GM19395 (cell line): Measurements from ENCODE around the gene RHBG.

ENCODE experiments used
- ATAC-seq: cut with Tn5 transposase; IDR thresholded peaks from one replicate; pipeline ENCODE4 v1.9.1; 2021; ENCODE audit warnings: mild to moderate bottlenecking, moderate library complexity; ENCODE audit not compliant: unreplicated experiment

Gene RHBG

DNA sequence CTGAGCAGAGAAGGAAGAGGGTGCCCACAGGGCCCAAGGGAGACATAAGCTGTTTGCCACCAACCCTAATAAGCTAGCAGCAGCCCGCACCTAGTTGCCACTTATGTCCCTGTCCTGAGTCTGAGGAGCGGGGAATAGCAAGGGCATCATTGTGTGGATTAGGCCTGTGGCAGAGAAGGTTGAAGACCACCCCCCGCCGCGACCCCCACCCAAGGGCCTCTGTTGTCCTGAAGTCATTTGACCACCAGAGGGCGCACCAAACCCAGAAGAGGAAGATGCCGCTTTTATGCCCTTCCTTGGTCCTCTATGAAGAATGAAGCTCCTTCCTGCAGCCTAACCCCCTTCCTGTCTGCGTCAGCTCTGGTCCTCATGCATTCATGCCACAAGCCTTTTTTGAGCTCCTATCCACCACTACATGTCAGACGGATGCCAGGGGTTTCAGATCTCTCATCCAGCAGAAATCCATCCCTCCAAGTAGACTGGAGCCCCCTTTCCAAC lies 16.6 kb downstream of the RHBG start:
- ATAC-seq, result no peak

DNA sequence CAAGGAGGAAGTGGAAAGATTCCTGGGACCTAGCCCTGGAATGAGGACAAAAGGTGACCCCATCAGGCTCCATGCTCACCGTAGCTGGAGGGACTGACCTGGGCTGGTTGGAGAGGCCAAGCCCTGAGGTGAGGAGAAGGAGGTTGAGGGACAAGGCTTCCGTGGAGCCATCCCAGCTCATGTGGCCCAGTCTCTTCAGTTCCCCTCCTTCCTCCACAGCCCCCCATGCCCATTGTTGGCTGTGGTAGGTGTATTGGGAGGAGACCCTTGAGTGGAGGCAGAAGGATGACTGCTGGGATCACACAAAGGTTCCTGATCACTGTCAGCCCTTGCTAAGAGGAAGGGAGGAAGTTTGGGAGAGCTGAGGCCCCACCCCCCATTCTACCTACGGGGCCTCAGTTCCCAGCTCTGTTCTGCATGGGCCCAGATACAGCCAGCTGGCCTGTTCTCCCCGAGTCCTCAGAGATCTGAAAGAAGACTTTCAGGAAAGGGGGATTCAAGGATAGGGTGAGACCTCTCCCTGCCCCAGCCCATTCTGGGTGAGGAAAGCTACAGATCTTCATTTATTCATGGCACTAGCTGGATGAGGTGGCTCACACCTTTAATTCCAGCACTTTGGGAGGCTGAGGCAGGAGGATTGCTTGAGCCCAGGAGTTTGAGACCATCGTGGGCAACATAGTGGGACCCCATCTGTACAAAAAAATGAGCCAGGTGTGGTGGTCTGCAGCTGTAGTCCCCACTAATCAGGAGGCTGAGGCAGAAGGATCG lies 17.3 kb downstream of the RHBG start:
- ATAC-seq, result no peak

DNA sequence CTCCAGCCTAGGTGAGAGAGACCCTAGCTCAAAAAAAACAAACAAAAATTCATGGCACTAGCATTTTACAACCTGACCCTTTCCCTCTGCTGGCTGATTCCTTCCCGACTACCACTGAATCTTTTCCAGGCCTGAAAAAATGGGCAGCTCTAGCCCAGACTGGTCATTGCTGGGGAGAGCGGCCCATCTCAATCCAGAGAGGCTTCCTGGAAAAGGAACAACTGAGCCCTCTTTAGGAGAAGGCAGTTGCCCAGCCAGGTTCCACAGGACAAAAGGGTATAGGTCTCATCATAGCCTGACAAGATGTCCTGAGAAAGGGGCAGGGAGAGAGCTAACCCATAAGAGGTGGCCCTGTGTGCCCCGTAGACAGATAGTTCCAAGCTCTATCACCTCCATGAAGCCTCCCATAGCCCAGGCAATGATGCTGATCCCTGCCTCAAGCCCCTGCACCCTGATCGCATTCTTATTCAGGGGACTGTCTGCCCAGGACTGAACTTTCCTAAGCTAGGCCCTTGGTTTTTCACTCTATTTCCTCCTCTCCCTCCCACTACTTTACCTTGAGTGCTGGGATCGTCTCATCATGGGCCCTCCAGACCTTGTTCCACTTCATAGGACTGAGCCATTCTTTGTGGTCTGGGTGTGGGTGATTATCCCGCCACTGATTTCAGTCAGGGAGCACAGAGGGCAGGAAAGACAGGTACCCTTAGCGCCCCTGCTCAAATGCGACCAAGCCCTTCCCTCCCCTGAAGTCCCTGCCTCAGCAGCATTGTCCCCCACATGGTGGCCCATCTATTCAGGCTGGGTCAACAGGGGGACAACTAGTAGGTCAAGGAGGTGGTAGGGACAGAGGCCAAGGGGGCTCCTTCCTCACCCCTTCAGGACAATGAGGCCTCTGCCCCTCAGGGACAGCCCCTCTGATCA lies 18.2 kb downstream of the RHBG start:
- no peak for ATAC-seq

DNA sequence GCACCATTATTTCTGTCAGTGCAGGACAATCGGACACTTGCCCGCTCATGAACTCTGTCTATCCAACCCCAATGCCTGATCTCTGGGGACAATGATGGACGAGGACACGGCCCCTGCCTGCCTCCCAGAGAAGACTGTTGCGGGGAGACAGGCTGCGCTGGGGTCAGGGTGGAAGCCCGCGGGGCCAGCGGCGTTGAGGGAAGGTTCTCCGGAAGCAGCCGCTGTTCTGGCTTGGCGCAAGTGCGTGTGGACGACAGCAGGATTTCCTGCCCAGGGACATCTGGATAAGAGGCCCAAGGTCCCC lies 18.8 kb downstream of the RHBG start:
- ATAC-seq, result no peak

DNA sequence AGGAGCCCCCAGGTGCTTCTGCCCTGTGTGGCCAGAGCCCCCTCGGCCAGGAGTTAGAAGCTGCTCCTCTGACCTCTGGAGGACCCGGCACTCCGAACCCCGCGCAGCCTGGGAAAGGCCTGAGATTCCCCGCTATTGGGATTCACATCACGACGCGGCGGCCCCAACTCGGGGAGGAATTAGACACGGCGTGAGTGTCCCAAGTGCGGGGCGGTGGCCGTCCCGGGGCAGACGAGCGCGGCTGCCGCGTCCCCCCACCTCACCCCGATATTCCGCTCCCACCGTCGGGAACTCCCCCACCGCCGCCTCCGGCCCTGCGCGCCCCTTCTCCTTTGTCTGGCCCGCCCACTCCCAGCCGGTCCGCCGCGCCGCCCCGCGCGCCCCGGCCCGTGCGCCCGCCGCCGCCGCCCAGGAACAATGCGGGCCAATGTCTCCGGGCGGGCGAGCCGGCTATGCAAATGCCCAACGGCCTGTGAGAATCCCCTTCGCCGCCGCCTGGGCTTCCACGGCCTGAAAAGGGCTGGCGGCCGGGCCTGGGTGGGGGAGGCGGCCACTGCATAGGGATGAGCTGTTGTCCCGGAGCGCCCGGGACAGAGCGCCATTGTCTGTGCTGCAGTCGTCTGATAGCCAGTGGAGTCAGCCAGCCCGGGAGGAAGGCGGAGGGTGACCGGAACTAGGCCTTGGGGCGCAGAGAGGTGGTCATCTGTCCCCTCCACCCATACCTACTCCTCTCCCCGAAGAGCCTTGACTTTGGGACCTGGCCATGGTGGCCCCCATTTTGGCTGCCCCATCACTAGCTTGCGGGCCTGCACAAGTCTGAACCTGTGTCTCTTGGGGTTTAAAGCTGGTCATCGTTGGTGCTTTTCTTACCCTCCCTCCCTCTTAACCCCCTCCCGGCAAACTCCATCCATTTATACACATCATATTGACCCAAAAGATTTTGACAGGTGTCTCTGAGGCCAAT lies 19.4 kb downstream of the RHBG start:
- ATAC-seq, result no peak

DNA sequence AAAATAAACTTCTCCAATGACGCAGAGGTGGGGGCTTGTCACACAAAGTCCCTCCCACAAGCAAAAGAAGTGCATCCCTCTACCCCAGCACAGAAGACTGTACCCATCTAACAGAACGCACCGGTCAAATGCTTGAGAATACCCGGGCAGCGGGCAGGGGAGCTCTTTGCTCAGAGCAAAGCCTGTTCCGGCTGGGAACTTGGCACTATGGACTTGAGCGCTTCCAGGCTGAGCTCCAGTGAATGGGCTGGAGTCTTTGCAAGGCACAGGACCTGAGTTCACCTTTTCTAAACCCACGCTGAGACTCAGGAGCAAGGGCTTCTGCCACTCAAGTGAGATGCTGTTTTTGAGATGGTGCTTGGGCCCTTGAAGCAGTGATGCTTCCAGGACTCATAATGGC lies 20.3 kb downstream of the RHBG start:
- no peak for ATAC-seq

DNA sequence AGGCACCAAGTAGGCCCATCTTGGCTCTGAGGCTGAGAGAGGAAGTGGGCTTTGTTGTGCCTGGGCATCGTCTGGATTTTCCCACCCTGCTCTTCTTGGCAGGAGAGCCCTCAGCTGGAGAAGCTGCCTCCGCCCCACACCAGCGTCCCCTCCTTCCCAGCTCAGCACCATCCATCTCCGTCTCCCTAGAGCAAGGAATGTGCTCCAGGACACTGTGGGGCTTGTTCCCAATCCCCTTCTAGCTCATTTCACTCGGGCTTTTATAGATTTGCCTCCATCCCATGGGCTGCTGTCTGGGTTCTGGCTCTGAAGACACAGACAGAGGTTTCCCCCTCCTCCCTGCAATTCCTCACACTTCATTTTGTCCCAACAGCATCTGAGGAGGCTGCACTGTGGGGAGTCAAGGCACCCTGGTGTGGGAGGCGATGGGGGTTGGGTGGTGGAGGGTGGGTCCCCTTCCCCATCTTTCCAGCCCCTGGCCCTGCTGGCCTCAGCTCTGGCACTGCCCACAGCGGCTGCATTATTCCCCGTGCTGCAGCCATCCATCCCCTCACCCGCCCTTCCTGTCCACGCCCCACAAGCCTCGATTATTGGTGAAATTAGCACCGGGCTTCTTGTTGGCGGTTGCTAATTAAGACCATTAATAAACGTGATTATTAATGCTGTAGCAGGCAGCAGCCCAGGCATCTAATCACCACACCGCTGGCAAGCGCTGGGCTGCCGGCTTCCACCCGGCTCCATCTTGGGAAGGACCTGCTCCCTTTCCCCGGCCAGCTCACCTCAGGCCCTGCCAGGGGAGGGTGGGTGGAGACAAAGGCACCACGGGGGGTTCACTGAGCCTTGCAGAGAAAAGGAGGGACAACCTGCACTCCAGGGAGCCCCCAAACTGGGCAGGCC lies 21.7 kb downstream of the RHBG start:
- no peak for ATAC-seq

DNA sequence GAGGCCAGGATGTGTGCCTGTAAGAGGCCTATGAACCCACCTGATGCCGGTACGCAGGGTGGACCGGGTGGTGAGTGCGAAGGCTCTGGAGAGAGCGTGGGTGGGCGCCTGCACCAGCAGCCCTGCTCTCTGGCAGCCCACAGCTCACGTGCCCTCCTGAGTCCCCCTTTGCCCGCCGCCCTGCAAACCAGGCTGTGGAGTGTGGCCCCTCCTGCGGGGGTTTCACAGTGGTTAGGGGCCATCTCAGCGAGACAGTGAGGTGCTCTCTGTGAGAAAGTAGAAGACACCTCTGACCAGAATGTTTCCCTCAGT lies 22.3 kb downstream of the RHBG start:
- ATAC-seq, result no peak

DNA sequence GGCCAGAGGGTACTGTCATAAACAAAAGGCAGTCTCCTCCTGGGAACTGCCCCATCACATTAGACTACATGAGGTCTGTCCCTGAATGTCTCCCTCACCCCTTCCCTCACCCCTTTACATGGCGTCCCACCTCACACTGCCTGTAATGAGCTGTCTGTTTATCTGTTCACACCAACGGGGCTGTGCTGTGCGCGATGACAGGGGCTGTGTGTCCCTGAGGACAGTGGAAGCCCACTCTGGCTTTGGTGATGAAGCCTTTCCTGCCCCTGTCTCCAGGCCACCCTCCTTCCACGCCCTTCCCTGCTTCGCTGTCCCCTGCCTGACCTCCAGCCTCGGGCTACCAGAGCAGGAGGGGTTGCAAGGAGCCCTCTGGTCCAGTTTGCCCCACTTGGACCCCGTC lies 22.7 kb downstream of the RHBG start:
- ATAC-seq, result no peak

DNA sequence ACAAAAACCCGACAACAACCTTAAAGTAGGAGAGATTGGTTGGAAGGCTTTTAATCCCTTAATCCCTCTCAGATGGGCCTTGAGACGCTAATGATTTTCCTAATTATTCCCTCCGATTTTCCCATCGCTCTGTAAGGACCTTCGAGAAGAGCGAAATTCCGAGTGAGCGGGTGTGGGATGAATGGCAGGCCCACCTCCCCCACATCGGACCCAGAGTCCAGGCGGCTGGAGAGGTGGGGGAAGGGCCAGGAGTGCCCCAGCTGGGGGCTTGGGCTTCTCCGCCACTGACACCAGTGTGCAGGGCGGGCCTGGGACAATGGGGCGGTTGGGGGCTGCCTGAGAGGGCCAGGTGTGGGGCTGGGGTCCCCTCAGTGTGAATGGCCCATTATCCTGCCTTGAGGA lies 23.4 kb downstream of the RHBG start:
- no peak for ATAC-seq

DNA sequence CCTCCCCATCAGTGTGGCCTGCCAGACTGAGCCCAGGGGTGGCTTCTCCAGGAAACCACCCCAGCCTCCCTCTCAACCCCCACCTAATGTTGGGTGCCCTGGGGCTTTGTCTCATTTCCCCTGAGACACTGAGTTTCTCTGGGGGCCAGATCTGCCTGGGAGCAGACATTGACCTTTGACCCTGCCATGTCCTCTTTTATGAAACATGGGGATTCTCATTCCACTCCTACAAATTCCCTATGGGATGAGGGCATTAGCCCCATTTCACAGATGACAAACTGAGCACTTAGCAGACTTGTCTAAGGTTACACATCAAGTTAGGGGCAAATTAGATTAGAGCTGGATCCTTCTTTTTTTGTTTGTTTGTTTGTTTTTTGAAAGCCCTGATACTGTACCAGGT lies 24.1 kb downstream of the RHBG start:
- no peak for ATAC-seq

DNA sequence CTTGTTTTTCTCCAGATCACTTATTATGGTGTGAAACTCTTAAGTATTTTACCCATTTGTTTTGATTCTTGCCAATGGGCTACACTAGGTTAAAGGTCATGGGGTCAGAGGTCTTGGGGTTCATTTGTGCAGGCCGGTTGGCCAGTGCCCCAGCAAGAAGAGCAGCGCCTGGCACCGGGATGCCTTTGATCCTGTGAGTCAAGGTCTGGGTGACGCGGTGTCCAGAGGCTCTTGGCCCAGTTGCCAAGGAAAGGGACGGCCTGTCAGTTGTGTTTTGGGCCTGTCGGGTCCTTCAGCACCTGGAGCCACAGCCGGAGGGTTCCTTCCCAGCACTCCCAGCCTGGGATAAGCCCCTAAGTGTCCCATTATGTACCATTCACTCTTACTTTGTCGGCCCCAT lies 25.1 kb downstream of the RHBG start:
- ATAC-seq, result no peak

DNA sequence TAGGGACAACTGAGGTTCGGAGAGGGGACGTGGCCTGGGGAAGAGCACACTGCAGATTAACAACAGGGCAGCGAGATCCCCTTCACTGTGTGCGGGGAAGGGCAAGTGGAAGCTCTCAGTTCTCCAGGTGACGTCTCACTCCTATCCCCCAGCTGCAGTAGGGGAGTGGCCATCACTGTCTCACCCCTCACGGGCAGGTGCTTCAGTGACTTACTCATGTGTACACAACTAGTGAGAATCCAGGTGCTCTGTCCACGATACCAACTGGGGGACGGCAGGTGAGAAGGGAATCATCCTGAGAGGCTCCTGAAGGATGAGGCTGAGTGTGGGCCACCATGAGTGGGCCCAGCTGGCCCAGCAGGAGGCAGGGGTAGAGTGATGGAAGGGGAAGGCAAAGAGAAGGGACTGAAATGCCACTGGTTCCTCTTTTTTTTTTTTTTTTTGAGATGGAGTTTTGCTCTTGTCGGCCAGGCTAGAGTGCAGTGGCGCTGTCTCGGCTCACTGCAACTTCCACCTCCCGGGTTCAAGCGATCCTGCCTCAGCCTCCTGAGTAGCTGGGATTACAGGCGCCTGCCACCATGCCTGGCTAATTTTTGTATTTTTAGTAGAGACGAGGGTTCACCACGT lies 25.9 kb downstream of the RHBG start:
- ATAC-seq, result no peak

DNA sequence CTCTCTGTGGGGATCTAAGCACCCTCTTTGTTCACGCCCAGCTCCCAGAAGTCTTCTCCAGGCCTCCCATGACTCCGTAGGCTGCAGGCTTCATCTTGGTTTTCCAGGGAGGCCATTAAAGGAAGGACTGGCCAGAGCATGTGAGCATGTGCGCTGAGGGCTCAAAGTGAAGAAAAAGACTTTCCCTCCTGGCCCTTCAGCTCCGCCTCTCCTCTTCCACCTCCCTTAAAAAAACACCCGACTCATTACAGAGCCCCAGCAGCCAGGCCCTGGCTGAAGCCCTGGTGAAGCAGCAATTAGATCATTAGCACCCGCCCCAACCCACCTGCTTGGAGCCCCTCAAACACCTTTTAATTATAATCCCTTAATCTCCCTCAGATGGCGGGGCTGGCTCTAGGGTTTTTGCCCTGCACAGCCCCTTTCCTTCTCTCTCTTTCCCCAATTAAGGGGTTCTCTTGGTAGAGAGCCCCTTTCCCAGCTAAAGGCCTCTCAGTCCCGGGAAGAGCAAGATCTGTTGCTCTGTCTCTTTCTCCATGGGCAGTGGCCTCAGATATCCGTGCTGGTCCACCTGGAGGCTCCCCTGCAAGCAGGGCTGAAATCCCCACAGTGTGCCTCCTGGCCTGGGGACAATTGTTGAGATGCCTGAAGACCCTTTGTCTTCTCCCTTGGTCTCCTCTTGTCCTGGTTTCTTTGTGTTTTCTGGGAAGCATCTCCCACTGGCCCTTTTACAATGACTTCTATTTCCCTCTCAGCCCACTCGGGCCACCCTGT lies 30.5 kb downstream of the RHBG start:
- ATAC-seq, result no peak

DNA sequence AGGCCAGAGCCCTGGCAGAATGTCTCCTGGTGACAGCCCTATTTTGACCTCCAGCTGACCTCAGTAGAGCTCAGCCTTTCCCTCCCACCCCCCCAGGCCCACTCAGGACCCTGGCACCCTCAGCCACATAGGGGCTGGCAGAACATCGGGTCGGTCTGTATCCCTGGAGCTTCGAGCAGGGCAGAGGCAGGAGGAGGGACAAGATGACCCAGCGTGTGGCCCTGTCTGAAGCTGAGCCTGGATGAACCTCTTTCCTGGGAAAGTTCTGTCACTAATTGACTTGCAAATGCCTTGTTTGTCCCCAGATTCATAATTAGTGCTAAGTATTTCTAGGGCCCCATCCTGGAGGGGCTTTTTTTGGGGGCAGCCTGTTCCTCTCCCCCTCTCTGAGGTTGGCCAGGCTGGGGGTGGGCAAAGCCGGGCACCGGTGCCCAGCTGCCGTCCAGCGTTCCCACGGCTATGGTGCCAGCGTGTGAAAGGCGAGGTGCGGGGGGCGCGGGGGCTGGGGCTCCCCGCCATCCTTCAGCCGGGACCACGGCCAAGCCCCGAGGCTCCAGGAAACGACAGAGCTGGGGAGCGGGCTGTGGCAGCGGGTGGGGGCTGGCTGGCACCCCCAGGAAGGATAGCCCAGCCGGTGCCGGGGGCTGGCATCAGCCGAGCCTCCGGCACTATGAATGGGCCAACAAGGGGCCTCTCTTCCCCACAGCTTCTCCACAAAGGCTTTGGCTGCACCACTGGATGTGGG lies 31.4 kb downstream of the RHBG start:
- no peak for ATAC-seq

DNA sequence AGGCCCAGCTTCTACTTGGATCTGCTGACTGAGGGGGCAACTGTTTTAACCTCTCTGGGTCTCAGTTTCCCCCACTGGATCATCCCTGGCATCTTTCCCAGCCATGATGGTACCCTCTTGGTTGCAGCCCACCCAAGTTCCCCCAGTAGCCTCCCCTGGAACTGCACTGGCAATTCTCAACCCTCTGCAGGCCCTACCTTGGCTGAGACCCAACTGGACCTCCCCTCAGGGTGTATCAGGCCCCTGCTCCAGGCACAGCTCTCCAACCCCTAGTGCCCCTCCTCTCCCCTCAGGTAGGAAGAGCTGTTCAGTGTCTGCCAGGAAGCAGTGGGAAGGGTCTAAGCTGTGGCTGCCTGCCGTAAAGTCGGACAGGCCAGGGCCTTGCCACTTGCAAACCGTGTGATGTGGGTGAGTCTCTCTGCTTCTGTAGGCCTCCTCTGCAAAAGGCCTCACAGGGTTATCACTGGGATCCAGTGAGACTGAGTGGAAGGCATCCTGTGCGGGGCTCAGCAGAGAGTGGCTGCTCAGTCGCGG lies 32.1 kb downstream of the RHBG start:
- no peak for ATAC-seq

DNA sequence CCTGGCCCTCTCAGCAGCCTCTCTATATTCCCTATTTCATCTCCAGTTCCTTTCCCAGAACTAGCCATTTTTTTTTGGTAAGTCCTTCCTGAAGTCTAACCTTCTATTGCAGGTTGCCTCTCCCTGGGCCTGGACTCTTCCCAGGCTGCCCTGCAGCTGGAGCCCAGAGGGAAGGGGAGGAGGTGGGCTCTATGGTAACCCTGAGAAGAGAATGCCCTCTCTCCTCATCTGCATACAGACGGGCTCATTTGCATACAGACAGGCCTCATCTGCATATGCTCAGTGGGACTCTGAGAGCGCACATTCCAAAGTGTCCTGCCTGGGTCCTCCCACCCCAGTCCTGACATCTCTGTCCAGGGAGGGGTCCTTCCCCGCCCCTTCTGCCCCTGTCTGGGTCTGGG lies 32.7 kb downstream of the RHBG start:
- no peak for ATAC-seq
